Coronary artery (tissue), 2 donors: ENCODE results near the gene HES4.

Source experiments
- DNase-seq: peaks from one replicate; pipeline ENCODE4 v3.0.0-alpha.2; 2017; ENCODE audit warnings: low spot score
- H3K27ac ChIP-seq, 2 donors: fragments of 200-600 bp; sonication (generic); one replicate each; pipeline ENCODE4 v1.5.1; 2016 to 2019
- H3K4me3 ChIP-seq: fragments of 200-600 bp; sonication (generic); 2 replicates; pipeline ENCODE4 v1.5.1; 2016; ENCODE audit warnings: mild to moderate bottlenecking, moderate library complexity
- TF ChIP-seq, protein P1 (sequence below): fragments of 200-600 bp; sonication (generic); IDR thresholded peaks from one replicate; pipeline ENCODE4 v1.5.1; 2019; ENCODE audit warnings: antibody characterized with exemption

Gene HES4

DNA sequence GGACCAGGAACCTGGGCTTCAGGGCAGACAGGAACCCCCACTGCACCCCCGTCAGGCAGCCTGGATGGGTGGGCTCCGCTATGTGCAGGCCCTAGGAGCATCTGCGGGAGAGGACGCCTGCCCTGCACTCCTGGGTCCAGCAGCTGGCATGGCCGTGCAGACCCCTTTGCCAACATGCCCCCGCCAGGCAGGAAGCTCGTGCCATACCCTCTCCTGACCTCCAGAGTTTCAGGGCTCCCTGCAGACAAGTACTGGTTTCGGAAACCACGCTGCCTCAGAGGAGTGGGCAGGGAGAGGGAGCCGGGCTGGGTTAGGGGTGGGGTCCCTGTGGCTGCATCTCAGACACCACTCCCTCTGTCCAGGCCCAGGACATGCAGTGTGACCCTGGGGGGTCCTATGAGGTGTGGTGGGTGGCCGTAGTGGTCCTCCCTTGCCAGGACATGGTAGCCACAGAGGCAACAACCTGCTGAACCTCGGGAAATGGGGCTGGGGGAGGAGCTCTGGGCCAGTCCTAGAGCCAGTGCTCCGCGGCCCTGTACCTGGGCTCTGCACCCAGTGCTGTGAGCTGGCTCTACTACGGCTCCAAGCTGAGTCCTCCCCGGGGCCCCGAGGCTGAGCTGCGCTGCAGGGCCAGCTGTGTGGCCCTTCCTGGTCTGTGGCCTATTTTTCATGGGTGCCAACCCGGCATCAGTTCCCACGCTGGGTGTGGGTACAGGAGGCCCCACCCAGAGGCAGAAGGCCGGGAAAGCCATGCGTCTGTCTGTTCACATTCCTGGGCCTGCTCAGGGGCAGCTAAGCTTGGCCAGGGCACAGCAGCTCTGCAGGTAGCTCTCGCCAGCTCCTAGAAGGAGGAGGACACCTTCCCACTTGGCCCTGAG, 32.2 kb downstream of the HES4 start:
- Histone ChIP-seq H3K27ac (no peak overlapping the region), H3K4me3 (no peak overlapping the region)
- TF ChIP-seq, protein P1, sequence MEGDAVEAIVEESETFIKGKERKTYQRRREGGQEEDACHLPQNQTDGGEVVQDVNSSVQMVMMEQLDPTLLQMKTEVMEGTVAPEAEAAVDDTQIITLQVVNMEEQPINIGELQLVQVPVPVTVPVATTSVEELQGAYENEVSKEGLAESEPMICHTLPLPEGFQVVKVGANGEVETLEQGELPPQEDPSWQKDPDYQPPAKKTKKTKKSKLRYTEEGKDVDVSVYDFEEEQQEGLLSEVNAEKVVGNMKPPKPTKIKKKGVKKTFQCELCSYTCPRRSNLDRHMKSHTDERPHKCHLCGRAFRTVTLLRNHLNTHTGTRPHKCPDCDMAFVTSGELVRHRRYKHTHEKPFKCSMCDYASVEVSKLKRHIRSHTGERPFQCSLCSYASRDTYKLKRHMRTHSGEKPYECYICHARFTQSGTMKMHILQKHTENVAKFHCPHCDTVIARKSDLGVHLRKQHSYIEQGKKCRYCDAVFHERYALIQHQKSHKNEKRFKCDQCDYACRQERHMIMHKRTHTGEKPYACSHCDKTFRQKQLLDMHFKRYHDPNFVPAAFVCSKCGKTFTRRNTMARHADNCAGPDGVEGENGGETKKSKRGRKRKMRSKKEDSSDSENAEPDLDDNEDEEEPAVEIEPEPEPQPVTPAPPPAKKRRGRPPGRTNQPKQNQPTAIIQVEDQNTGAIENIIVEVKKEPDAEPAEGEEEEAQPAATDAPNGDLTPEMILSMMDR: no peak
- DNase-seq: no peak

DNA sequence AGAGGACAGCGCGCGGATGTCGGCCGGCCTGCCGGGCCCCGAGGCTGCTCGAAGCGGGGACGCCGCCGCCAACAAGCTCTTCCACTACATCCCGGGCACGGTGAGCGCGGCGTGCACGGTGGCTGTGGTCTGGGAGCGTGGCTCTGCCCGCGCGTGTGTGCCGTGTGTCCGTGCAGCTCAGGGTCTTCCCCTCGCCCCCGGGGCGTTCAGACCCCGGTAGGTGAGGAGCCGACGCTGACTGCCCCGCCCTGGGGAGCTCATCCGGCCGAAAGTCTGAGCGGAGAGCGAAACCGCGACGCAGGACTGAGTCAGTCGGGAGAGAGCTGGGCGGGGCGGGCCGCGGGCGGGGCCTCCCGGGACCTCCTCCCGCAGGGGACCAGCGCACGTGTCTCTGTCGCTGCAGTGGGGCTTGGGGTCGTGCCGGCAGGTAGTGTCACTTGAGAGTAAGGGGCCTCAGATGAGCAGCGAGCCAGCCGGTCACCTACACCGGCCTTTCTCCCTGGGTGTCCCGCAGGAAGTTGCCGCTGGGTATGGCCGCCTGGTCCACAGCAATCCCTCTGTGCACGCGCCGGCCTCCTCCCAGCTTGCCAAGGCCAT, 33.1 kb downstream of the HES4 start:
- peak overlapping the region; percentile 96 for H3K4me3 ChIP-seq
- DNase-seq: no peak
- TF ChIP-seq, protein P1: no peak
- H3K27ac ChIP-seq: peak overlapping the region in 1 of 2 donors; percentile 79

DNA sequence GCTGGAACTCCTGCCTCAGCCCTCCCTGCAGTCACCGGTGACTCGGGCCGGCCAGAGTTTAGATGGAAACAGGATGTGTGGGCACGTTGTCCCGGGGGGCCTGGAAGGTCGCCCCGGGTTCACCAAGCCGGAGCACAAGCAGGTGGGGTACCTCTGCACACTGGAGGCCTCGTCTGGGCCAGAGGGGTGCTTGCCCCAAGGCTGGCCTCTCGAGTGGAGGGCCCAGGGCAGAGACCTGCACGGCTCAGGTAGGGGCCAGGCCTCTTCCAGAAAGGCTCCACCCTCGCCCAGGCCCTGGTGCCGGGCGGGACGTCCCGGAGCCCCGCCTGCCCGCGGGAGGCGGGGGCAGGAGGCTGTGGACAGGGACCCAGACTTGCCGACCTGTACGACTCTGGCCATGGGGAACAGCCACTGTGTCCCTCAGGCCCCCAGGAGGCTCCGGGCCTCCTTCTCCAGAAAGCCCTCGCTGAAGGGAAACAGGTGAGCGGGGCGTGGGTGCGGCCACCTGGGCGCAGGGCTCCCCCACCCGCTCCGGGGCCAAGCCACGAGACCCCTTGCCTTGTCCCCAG, 33.7 kb downstream of the HES4 start, which contains the start of gene PLEKHN1:
PLEKHN1 (plus strand) TSS at position 348 of the 569 bp plus-strand sequence; CDS start at position 398, 50 bp downstream.
- Histone ChIP-seq H3K4me3 (peak within 1 kb of the TSS; percentile 96), H3K27ac (peak within 1 kb of the TSS in 1 of 2 donors; percentile 79)
- DNase-seq: no peak
- TF ChIP-seq, protein P1: no peak

DNA sequence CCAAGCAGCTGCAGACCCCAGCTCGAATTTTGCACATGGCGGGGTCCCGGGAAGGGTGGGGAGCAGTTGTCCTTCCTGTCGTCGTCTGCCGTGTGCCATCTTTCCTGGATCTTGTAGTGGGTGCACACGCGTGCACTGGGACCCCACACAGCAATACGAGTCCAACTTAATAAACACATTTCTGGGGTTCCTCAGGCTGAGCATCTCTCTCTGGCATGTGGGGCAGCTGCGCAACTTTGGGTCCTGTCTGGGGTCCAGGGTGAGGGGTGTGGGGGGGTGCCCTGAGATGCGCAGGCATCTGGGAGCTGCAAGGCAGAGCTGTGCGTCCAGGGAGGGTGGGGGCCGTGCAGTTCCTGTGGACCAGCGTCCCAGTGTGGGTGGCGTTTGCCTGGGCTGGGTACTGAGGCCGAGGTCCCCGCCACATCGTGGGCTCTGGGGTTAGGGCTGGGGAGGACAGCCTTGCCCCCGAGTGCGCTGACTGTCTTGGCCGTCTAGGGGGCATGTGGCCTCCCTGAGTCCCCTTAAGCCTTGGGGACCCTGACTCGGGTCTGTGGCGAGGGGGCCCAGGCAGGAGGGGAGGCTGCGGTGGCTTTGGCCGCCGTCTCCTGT, 34.3 kb downstream of the HES4 start:
- Histone ChIP-seq H3K4me3 (peak overlapping the region; percentile 96), H3K27ac (no peak overlapping the region)
- TF ChIP-seq, protein P1: no peak
- no peak for DNase-seq

DNA sequence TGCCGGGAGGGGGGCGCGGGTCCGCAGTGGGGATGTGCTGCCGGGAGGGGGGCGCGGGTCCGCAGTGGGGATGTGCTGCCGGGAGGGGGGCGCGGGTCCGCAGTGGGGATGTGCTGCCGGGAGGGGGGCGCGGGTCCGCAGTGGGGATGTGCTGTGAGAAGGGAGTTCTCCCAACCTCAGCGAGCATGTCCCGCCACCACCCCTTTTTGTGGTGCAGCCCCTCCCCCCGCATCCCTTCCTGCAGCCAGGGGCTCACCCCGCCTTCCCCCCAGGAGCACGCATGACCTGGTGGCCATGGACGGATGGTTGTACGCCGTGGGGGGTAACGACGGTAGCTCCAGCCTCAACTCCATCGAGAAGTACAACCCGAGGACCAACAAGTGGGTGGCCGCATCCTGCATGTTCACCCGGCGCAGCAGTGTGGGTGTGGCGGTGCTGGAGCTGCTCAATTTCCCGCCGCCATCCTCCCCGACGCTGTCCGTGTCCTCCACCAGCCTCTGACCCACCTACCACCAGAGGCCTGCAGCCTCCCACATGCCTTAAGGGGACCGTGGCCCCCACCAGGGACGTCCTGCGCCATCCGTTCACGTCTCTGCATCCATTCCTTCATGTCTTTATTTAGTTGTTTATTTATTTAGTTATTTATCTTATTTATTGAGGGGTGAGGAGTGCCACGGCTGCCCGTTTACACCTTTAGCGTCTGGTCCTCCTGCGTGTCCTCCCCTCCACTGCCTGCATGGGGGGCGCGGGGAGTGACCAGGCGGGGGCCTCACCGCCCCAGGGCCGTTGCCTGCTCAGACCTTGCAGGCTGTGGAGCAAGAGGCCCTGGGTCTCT, 35.0 kb downstream of the HES4 start:
- no peak overlapping the region for H3K27ac ChIP-seq
- no peak for DNase-seq
- no peak overlapping the region for H3K4me3 ChIP-seq
- TF ChIP-seq, protein P1: no peak

DNA sequence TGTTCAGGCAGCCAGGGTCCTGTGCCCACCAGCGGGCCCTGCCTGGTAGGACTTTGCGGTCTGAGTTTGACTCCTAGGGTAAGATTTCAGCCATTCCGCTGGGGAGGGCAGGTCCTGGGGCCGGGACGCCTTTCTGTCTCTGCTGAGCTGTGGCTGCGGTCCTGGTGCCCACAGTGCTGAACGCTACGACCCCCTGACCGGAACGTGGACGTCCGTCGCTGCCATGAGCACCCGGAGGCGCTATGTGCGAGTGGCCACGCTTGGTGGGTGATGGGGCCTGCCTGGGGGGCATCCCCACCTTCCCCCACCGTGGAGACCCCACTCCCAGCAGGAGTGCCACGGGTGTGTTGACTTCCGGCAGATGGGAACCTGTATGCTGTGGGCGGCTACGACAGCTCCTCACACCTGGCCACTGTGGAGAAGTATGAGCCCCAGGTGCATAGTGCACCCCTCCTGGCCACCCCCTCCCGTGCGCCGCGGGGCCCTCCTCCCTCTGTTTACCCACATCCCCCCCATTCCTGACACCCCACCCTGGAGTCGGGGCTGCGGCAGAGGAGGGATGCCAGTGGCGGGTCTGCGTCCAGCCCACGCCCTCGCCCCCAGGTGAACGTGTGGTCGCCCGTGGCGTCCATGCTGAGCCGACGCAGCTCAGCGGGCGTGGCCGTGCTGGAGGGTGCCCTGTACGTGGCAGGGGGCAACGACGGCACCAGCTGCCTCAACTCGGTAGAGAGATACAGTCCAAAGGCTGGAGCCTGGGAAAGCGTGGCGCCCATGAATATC, 36.0 kb downstream of the HES4 start:
- TF ChIP-seq, protein P1: no peak
- no peak overlapping the region for H3K4me3 ChIP-seq
- DNase-seq: no peak
- H3K27ac ChIP-seq: no peak overlapping the region
